ENCODE measurements around the gene LRPAP1.

LRPAP1 gene

GRCh38 chr4:3485011-3485791 lies 47.0 kb downstream of the LRPAP1 start:
- no peak for DNase-seq (ENCODE audit: low read depth)

- no peak for DNase-seq (ENCODE audit: low read depth)
Measured at GRCh38 chr4:3484057-3484973, 47.9 kb downstream of the LRPAP1 start.

GRCh38 chr4:3483471-3483921 lies 48.7 kb downstream of the LRPAP1 start:
- DNase-seq (ENCODE audit: low read depth): no peak

- DNase-seq (ENCODE audit: low read depth): no peak
Measured at GRCh38 chr4:3482707-3483106, 49.5 kb downstream of the LRPAP1 start.

GRCh38 chr4:3481783-3482393 lies 50.3 kb downstream of the LRPAP1 start:
- no peak for DNase-seq (ENCODE audit: low read depth)

GRCh38 chr4:3481113-3481531 lies 51.1 kb downstream of the LRPAP1 start:
- DNase-seq (ENCODE audit: low read depth): no peak

- peak; percentile 47 for DNase-seq (ENCODE audit: low read depth)
Measured at GRCh38 chr4:3480528-3481112, 51.6 kb downstream of the LRPAP1 start.

- DNase-seq (ENCODE audit: low read depth): no peak
Measured at GRCh38 chr4:3479358-3480101, 52.7 kb downstream of the LRPAP1 start.

- DNase-seq (ENCODE audit: low read depth): no peak
Measured at GRCh38 chr4:3478446-3479357, 53.5 kb downstream of the LRPAP1 start.

- DNase-seq (ENCODE audit: low read depth): no peak
Measured at GRCh38 chr4:3477750-3478430, 54.3 kb downstream of the LRPAP1 start.

GRCh38 chr4:3476936-3477749 lies 55.1 kb downstream of the LRPAP1 start:
- DNase-seq (ENCODE audit: low read depth): no peak

- DNase-seq (ENCODE audit: low read depth): no peak
Measured at GRCh38 chr4:3476341-3476747, 55.9 kb downstream of the LRPAP1 start.

GRCh38 chr4:3475713-3476260 lies 56.4 kb downstream of the LRPAP1 start:
- DNase-seq (ENCODE audit: low read depth): no peak

- no peak for DNase-seq (ENCODE audit: low read depth)
Measured at GRCh38 chr4:3475041-3475712, 57.0 kb downstream of the LRPAP1 start.

- DNase-seq (ENCODE audit: low read depth): no peak
Measured at GRCh38 chr4:3473996-3474765, 58.0 kb downstream of the LRPAP1 start.

- DNase-seq (ENCODE audit: low read depth): no peak
Measured at GRCh38 chr4:3473181-3473950, 58.9 kb downstream of the LRPAP1 start.
